Right renal cortex interstitium (tissue), 3 donors: Measurements from ENCODE around the gene DNASE2B. TPM values are rescaled to one million over a fixed set of nuclear protein-coding genes. Genes with fewer than 3 reads are reported as not detected.

ENCODE experiments used
- DNase-seq, 3 donors: peaks; one replicate each; pipeline ENCODE4 v3.0.0-alpha.2; 2013; ENCODE audit warnings: low read depth in 3 of 3, low spot score in 2 of 3
- polyA plus RNA-seq, 3 donors: library from polyadenylated mRNA; unstranded; fragments of 120-200 nt; gene quantifications; one replicate each; pipeline ENCODE4 v1.2.1, GENCODE V29; 2013; ENCODE audit not compliant: insufficient read length in 3 of 3

DNASE2B gene
- under 1 TPM; 0.10 to 0.14 (median 0.14) TPM for polyA plus RNA-seq

- DNase-seq: no peak
Measured at GRCh38 chr1:84398175-84399155, at the start of gene DNASE2B. DNASE2B (plus strand) TSS chr1:84398484; CDS start chr1:84398565, 81 bp downstream.

GRCh38 chr1:84348759-84349158 is 49.5 kb upstream of the DNASE2B start:
- no peak for DNase-seq

GRCh38 chr1:84350104-84350503 is 48.2 kb upstream of the DNASE2B start:
- DNase-seq: no peak

GRCh38 chr1:84350550-84350949 is 47.7 kb upstream of the DNASE2B start:
- no peak for DNase-seq

GRCh38 chr1:84352298-84353106 is 45.8 kb upstream of the DNASE2B start:
- no peak for DNase-seq

- no peak for DNase-seq
Measured at GRCh38 chr1:84353695-84354094, 44.6 kb upstream of the DNASE2B start.

- no peak for DNase-seq
Measured at GRCh38 chr1:84355556-84355955, 42.7 kb upstream of the DNASE2B start.

- DNase-seq: no peak
Measured at GRCh38 chr1:84356881-84357280, 41.4 kb upstream of the DNASE2B start.

- DNase-seq: no peak
Measured at GRCh38 chr1:84358695-84359094, 39.6 kb upstream of the DNASE2B start.

- no peak for DNase-seq
Measured at GRCh38 chr1:84360316-84360715, 38.0 kb upstream of the DNASE2B start.

- no peak for DNase-seq
Measured at GRCh38 chr1:84361796-84362195, 36.5 kb upstream of the DNASE2B start.

- DNase-seq: no peak
Measured at GRCh38 chr1:84363019-84363418, 35.3 kb upstream of the DNASE2B start.

- no peak for DNase-seq
Measured at GRCh38 chr1:84363622-84364021, 34.7 kb upstream of the DNASE2B start.

GRCh38 chr1:84365225-84366221 is 32.8 kb upstream of the DNASE2B start:
- DNase-seq: no peak

GRCh38 chr1:84366786-84367185 is 31.5 kb upstream of the DNASE2B start:
- DNase-seq: no peak

- no peak for DNase-seq
Measured at GRCh38 chr1:84367219-84367618, 31.1 kb upstream of the DNASE2B start.

GRCh38 chr1:84368441-84368840 is 29.8 kb upstream of the DNASE2B start:
- no peak for DNase-seq

GRCh38 chr1:84370266-84370665 is 28.0 kb upstream of the DNASE2B start:
- no peak for DNase-seq

- no peak for DNase-seq
Measured at GRCh38 chr1:84370831-84371394, 27.4 kb upstream of the DNASE2B start.
